Central memory CD8-positive, alpha-beta T cell (primary cell): ENCODE data around the gene PLD4.
"Not testable (repeated sequence)": the region's sequence is repeated elsewhere in the genome, so short reads cannot be mapped to it uniquely, and the experiment has no call there.

Experiments
- ATAC-seq: fragments of 150-1000 bp; cut with Tn5 transposase; replicated peaks from 2 replicates; pipeline ENCODE4 v1.10.0; 2022; ENCODE audit warnings: mild to moderate bottlenecking, moderate FRiP score, moderate number of reproducible peaks; ENCODE audit not compliant: poor library complexity, severe bottlenecking; ENCODE audit errors: extremely low read depth
- DNase-seq, 2 donors: peaks; one replicate each; pipeline ENCODE4 v3.0.0; 2021; ENCODE audit warnings: low spot score in 2 of 2
- H3K27ac Mint-ChIP-seq: one replicate; pipeline ENCODE4 v1.8.0; 2022; ENCODE audit warnings: low read depth, mild to moderate bottlenecking, moderate library complexity, mixed read lengths
- H3K27me3 Mint-ChIP-seq: one replicate; pipeline ENCODE4 v1.8.0; 2022; ENCODE audit warnings: mixed read lengths
- H3K36me3 Mint-ChIP-seq: one replicate; pipeline ENCODE4 v1.8.0; 2022; ENCODE audit warnings: mild to moderate bottlenecking, moderate library complexity, mixed read lengths; ENCODE audit not compliant: insufficient read depth
- H3K4me1 Mint-ChIP-seq: one replicate; pipeline ENCODE4 v1.8.0; 2022; ENCODE audit warnings: mixed read lengths
- H3K4me3 Mint-ChIP-seq: one replicate; pipeline ENCODE4 v1.8.0; 2022; ENCODE audit warnings: mild to moderate bottlenecking, moderate library complexity, mixed read lengths
- H3K9me3 Mint-ChIP-seq: one replicate; pipeline ENCODE4 v1.8.0; 2022; ENCODE audit warnings: mixed read lengths

Gene PLD4

DNA sequence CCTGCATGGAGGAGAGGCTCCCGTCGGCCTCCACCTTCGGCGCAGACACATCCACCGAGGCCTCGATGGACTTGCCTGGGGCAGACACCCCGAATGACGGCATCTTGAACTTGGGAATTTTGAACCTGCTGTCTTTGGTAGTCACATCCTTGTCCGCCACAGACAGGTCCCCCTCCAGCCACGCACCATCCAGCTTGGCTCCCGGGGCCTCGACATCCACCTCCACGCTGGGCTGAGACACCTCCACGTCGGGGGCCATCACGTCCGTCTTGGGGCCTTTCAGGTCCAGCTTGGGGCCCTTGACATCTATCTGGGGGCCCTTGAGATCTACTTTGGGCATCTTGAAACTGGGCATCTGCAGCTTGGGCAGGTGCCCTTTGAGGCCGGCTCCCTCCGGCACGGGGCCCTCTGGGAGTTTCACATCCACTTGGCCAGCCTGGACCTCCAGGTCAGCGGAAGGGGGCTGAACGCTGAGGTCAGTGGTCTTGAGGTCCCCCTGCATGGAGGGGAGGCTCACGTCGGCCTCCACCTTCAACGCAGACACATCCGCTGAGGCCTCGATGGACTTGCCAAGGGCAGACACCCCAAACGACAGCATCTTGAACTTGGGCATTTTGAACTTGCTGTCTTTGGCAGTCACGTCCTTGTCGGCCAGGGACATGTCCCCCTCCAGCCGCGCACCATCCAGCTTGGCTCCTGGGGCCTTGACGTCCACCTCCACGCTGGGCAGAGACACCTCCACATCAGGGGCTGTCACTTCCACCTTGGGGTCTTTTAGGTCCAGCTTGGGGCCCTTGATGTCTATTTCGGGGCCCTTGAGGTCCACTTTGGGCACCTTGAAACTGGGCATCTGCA lies 23.4 kb downstream of the PLD4 start:
- not testable (repeated sequence) for H3K4me1 Mint-ChIP-seq, H3K4me3 Mint-ChIP-seq, ATAC-seq, H3K36me3 Mint-ChIP-seq, H3K27ac Mint-ChIP-seq, DNase-seq, H3K27me3 Mint-ChIP-seq, H3K9me3 Mint-ChIP-seq

DNA sequence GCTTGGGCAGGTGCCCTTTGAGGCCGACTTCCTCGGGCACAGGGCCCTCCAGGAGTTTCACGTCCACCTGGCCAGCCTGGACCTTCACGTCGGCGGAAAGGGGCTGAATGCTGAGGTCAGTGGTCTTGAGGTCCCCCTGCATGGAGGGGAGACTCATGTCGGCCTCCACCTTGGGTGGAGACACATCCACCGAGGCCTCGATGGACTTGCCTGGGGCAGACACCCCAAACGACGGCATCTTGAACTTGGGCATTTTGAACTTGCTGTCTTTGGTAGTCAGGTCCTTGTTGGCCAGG lies 24.0 kb downstream of the PLD4 start:
- Mint-ChIP-seq H3K27me3 (peaks cover 8% of the 10 kb centered on the region), H3K9me3 (no peaks in the 10 kb centered on the region), H3K27ac (no peak overlapping the region), H3K4me3 (no peak overlapping the region), H3K36me3 (no peaks in the 10 kb centered on the region), H3K4me1 (no peaks in the 10 kb centered on the region)
- no peak for DNase-seq
- ATAC-seq = no peak

DNA sequence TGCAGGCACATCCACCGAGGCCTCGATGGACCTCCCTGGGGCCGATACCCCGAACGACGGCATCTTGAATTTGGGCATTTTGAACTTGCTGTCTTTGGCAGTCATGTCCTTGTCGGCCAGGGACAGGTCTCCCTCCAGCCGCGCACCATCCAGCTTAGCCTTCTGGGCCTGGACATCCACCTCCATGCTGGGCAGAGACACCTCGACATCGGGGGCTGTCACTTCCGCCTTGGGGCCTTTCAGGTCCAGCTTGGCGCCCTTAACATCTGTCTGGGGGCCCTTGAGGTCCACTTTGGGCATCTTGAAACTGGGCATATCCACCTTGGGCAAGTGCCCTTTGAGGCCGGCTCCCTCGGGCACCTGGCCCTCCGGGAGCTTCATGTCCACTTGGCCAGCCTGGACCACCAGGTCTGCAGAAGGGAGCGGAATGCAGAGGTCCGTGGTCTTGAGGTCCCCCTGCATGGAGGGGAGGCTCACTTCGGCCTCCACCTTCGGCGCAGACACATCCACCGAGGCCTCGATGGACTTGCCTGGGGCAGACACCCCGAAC lies 24.8 kb downstream of the PLD4 start:
- H3K9me3 Mint-ChIP-seq, H3K36me3 Mint-ChIP-seq, H3K4me1 Mint-ChIP-seq: not testable (repeated sequence)

GRCh38 chr14:104950021-104950420 lies 25.3 kb downstream of the PLD4 start:
- no peak for DNase-seq
- no peak for ATAC-seq
- Mint-ChIP-seq H3K4me1 (no peaks in the 10 kb centered on the region), H3K36me3 (no peaks in the 10 kb centered on the region), H3K4me3 (no peak overlapping the region), H3K9me3 (no peaks in the 10 kb centered on the region), H3K27ac (no peak overlapping the region), H3K27me3 (peaks cover 21% of the 10 kb centered on the region)

More for the DNA sequence above, 24.8 kb downstream of the PLD4 start:
- DNase-seq, H3K27ac Mint-ChIP-seq, H3K4me3 Mint-ChIP-seq, ATAC-seq: not testable (repeated sequence)
- peaks cover 16% of the 10 kb centered on the region for H3K27me3 Mint-ChIP-seq

DNA sequence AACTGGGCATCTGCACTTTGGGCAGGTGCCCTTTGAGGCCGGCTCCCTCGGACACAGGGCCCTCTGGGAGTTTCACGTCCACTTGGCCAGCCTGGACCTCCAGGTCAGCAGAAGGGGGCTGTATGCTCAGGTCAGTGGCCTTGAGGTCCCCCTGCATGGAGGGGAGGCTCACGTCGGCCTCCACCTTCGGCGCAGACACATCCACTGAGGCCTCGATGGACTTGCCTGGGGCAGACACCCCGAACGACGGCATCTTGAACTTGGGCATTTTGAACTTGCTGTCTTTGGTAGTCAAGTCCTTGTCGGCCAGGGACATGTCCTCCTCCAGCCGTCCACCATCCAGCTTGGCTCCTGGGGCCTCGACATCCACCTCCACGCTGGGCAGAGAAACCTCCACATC lies 26.0 kb downstream of the PLD4 start:
- DNase-seq, H3K4me1 Mint-ChIP-seq, H3K27ac Mint-ChIP-seq, H3K9me3 Mint-ChIP-seq, H3K4me3 Mint-ChIP-seq, H3K36me3 Mint-ChIP-seq, ATAC-seq: not testable (repeated sequence)
- H3K27me3 Mint-ChIP-seq = peaks cover 21% of the 10 kb centered on the region

DNA sequence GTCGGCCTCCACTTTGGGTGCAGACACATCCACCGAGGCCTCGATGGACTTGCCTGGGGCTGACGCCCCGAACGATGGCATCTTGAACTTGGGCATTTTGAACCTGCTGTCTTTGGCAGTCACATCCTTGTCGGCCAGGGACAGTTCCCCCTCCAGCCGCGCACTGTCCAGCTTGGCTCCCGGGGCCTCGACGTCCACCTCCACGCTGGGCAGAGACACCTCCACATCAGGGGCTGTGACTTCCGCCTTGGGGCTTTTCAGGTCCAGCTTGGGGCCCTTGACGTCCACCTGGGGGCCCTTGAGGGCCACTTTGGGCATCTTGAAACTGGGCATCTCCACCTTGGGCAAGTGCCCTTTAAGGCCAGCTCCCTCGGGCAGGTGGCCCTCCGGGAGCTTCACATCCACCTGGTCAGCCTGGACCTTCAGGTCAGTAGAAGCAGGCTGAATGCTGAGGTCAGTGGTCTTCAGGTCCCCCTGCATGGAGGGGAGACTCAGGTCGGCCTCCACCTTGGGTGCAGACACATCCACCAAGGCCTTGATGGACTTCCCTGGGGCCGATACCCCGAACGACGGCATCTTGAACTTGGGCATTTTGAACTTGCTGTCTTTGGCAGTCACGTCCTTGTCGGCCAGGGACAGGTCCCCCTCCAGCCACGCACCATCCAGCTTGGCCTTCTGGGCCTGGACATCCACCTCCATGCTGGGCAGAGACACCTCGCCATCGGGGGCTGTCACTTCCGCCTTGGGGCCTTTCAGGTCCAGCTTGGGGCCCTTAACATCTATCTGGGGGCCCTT lies 27.4 kb downstream of the PLD4 start:
- not testable (repeated sequence) for DNase-seq, H3K4me1 Mint-ChIP-seq, H3K36me3 Mint-ChIP-seq, ATAC-seq, H3K27ac Mint-ChIP-seq, H3K9me3 Mint-ChIP-seq, H3K4me3 Mint-ChIP-seq
- H3K27me3 Mint-ChIP-seq = peaks cover 30% of the 10 kb centered on the region

GRCh38 chr14:104953097-104953496 lies 28.4 kb downstream of the PLD4 start:
- ATAC-seq (no peak), DNase-seq (no peak)
- no peak overlapping the region for H3K27ac Mint-ChIP-seq
- H3K36me3 Mint-ChIP-seq = no peaks in the 10 kb centered on the region
- no peaks in the 10 kb centered on the region for H3K4me1 Mint-ChIP-seq
- H3K9me3 Mint-ChIP-seq = no peaks in the 10 kb centered on the region
- H3K27me3 Mint-ChIP-seq = peaks cover 40% of the 10 kb centered on the region
- H3K4me3 Mint-ChIP-seq = no peak overlapping the region

DNA sequence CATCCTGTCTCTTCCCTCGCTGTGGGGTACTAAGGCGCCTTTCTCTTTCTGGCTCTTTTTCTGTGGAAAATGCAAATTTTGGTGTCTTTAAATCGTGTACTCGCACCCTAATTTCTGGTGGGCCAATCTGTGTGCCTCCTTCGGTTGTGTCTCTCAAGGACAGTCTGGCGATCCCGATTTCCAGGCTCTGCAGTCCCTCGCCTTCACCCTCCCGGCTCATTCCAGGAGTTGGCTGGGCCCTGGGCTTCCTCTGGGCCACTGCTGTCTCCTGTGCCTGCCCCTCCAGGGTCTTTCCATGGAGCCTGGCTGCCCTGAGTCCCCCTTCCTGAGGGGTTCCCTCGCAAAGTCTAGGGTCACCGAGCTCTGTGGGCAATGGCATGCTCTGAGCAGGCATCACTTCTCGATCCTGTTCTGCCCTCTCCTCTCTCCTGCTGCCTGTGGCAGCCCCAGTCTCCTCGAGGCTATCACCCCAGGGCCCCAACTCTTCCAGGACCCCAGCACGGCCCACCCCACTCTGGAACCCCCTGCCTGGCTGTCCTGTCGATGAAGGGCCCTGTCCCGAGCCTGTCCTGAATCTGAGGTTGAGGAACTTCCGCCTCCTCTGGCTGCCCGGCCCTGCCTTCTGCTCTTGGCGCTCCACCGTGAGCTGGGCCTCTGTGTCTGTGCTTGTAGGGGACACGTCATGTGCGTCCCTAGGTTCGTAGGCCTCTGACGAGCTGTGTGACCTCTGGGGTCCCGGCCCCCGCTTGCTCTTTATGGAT lies 29.4 kb downstream of the PLD4 start:
- Mint-ChIP-seq H3K27ac (no peak overlapping the region), H3K36me3 (no peaks in the 10 kb centered on the region), H3K9me3 (no peaks in the 10 kb centered on the region), H3K4me3 (no peak overlapping the region), H3K4me1 (no peaks in the 10 kb centered on the region), H3K27me3 (peaks cover 49% of the 10 kb centered on the region)
- ATAC-seq (no peak), DNase-seq (no peak)

DNA sequence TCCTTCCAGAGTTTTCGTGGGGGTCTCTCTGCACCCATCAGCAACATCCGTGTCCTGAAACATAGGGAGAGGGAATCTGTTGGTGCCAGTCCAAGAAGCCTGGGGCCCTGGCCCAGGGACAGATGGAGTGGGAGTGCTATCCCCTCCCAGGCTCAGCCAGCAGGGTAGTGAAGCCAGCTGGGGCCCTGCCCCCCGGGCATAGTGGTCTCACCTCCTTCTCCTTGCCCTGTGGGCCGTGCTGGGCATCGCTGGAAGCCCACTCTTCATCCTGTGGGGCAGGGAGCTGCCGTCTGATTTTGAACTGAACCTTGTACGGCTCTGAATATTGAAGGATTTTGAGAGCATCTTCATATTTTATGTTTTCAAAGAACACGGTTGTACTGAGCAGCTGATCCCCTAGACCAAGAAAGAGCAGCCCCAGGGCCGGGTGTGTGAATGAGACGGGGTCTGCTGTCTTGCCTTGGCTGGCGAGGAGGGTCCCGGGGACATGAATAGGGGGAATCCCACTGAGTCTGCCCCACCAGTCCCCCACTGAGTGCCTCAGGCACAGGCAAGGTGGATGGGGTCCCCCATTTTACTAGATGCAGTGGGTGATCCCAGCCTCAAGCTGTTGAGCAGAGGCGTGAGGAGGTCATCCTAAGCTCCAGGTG lies 30.2 kb downstream of the PLD4 start:
- DNase-seq = no peak
- Mint-ChIP-seq H3K36me3 (no peaks in the 10 kb centered on the region), H3K27ac (no peak overlapping the region), H3K27me3 (peaks cover 50% of the 10 kb centered on the region), H3K4me1 (no peaks in the 10 kb centered on the region), H3K4me3 (no peak overlapping the region), H3K9me3 (no peaks in the 10 kb centered on the region)
- no peak for ATAC-seq

- Mint-ChIP-seq H3K27me3 (peaks cover 56% of the 10 kb centered on the region), H3K27ac (no peak overlapping the region), H3K4me3 (no peak overlapping the region), H3K36me3 (no peaks in the 10 kb centered on the region), H3K4me1 (no peaks in the 10 kb centered on the region), H3K9me3 (no peaks in the 10 kb centered on the region)
- ATAC-seq (no peak), DNase-seq (no peak)
Measured at GRCh38 chr14:104955396-104955770, 30.7 kb downstream of the PLD4 start.

DNA sequence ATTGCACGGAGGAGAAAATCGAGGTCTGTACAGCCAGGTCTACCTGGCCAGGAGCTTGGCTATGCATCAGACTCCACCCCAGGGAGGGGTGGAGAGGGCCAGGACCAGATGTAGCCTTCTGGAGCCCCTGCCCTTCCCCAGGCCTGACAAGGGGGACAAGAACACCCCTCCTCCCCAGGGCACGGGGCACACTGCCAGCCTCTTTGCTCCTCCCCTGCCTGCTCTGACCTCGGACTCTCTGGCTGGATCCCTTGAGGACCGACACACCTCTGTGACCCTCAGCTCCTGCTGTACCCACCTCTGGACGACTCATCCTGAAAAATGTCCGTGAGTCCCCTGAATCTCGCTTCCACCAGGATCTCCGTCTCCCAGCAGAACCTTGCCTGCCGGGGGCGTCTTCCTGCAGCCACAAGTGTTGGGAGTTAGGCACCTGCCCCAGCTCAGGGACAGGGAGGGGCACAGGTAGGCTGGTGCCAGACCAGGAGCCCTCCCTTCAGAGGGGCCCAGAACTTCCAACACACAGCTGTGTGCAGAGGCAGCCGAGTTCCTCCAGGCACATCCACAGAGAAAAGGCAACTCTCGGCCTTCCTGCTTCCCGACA lies 31.7 kb downstream of the PLD4 start:
- Mint-ChIP-seq H3K4me1 (no peaks in the 10 kb centered on the region), H3K4me3 (no peak overlapping the region), H3K36me3 (no peaks in the 10 kb centered on the region), H3K9me3 (no peaks in the 10 kb centered on the region), H3K27ac (no peak overlapping the region), H3K27me3 (peaks cover 60% of the 10 kb centered on the region)
- ATAC-seq = no peak
- no peak for DNase-seq
